ENCODE measurements around the gene SF3B3. TPM values are rescaled to one million over a fixed set of nuclear protein-coding genes. Genes with fewer than 3 reads are reported as not detected.

Gene SF3B3
- total RNA-seq, 1 donor from 2014 or later: 31.2 TPM

DNA sequence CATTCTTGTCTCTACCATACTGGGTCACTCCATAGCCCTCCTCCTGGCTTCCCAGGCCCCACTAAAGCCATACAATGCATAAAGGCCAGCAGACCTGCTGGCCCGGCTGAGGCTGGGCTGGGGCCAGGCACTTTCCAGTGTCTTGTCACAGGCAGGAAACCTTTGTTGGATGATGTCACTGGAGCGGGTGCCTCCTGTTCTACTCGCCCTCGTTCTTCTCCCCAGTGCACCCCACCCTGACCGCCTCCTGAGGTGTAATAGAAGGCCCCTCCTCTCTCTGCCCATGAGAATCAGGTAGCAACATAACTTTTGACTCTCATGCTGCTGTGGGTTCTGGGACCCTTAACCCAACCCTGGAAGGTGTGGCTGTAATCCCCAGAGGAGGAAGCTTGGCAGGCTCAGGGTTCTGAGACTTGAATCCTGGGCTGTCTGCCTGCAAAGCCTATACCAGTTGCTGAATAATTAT is 68.5 kb downstream of the SF3B3 start:
- peaks cover 16 to 49% of the 10 kb centered on the region in 2 donors for H3K4me1 ChIP-seq

DNA sequence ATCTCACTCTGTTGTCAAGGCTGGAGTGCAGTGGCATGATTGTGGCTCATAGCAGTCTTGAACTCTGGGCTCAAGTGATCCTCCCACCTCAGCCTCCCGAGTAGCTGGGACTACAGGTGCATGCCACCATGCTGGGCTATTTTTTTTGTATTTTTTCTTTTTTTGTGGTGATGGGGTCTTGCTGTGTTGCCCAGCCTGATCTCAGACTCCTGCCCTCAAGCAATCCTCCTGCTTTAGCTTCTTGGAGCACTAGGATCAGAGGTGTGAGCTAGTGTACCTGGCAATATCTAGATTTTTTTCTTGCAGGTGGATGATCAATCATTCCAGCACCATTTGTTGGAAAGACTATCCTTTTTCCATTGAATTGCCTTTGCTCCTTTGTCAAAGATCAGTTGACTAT is 69.9 kb downstream of the SF3B3 start:
- Histone ChIP-seq H3K36me3 (no peaks in the 10 kb centered on the region), H3K27me3 (no peaks in the 10 kb centered on the region), H3K4me3 (no peak overlapping the region), H3K9me3 (no peaks in the 10 kb centered on the region), H3K4me1 (peaks cover 14 to 43% of the 10 kb centered on the region in 2 donors), H3K27ac (peak overlapping the region in 1 of 2 donors; percentile 62)
- no peak for DNase-seq (ENCODE audit: low spot score in 2 of 2)
- TF ChIP-seq, protein P1, sequence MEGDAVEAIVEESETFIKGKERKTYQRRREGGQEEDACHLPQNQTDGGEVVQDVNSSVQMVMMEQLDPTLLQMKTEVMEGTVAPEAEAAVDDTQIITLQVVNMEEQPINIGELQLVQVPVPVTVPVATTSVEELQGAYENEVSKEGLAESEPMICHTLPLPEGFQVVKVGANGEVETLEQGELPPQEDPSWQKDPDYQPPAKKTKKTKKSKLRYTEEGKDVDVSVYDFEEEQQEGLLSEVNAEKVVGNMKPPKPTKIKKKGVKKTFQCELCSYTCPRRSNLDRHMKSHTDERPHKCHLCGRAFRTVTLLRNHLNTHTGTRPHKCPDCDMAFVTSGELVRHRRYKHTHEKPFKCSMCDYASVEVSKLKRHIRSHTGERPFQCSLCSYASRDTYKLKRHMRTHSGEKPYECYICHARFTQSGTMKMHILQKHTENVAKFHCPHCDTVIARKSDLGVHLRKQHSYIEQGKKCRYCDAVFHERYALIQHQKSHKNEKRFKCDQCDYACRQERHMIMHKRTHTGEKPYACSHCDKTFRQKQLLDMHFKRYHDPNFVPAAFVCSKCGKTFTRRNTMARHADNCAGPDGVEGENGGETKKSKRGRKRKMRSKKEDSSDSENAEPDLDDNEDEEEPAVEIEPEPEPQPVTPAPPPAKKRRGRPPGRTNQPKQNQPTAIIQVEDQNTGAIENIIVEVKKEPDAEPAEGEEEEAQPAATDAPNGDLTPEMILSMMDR (IDR thresholded peaks at IDR 0.05): no peak
- intact Hi-C loops (cut with DNase I): no loop called here

More for the DNA sequence above, 68.5 kb downstream of the SF3B3 start:
- H3K9me3 ChIP-seq: no peaks in the 10 kb centered on the region
- TF ChIP-seq, protein P1 (IDR thresholded peaks at IDR 0.05): no peak
- H3K4me3 ChIP-seq: peak overlapping the region in 1 of 2 donors; percentile 5
- H3K36me3 ChIP-seq: no peaks in the 10 kb centered on the region
- peak overlapping the region; percentile 89 to 92 for H3K27ac ChIP-seq
- intact Hi-C loops (cut with DNase I): loop anchor here (1.0 kb wide), 1 partner anchor 15 kb away; no protein-coding TSS in a partner anchor
- H3K27me3 ChIP-seq: no peaks in the 10 kb centered on the region
- DNase-seq (ENCODE audit: low spot score in 2 of 2): peak; percentile 31 to 80

DNA sequence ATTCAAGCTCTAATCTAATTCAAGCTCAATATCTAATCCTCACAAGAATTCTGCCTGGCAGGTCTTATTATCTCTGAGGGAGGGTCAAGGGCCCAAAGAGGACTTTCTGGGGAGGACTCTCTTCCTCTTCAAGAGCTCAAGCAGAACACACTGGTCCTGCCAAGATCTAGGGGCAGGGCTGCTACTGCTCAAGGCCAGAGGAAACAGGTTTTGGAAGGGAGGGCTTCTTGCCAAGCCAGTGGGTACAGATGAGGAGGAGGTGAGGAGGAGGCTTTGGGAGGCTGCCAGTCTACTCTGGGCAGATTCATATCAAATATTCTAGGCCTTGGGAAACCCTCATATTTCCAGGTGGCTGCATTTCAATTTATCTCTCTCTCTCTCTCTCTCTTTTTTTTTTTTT is 71.0 kb downstream of the SF3B3 start:
- Histone ChIP-seq H3K27me3 (no peaks in the 10 kb centered on the region), H3K4me3 (no peak overlapping the region), H3K36me3 (no peaks in the 10 kb centered on the region), H3K9me3 (no peaks in the 10 kb centered on the region), H3K4me1 (peaks cover 11 to 37% of the 10 kb centered on the region in 2 donors), H3K27ac (peak overlapping the region in 1 of 2 donors; percentile 62)
- TF ChIP-seq, protein P1 (IDR thresholded peaks at IDR 0.05): no peak
- intact Hi-C loops (cut with DNase I): no loop called here
- DNase-seq (ENCODE audit: low spot score in 2 of 2): peak in 1 of 2 donors; percentile 78

DNA sequence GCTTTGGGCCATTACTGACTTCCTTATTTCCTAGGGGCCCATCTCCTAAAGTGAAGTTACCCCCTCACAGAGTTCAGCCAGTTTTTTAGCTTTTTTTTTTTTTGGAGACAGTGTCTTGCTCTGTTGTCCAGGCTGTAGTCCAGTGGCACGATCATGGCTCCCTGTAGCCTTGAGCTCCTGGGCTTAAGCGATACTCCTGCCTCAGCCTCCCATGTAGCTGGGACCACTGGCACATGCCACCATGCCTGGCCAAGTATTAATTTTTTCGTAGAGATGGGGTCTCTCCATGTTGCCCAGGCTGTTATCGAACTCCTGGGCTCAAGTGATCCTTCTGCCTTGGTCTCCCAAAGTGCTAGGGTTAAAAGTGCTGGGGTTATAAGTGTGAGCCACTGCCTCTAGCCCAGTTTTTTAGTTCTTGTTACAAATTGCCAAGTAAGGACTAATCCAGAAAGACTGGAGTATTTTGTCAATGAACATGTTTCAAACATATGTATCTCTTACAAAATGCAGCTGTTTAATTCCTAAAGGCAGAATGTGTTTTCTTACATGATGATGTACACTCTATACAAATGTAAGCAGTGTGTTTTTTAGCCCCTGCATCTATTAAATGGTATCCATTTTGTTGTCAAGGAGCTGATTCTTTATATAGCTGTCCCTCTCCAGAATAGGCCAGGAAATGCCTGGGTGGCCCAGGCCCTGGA is 73.7 kb downstream of the SF3B3 start:
- H3K4me3 ChIP-seq: no peak overlapping the region
- no peaks in the 10 kb centered on the region for H3K27me3 ChIP-seq
- H3K27ac ChIP-seq: peak overlapping the region in 1 of 2 donors; percentile 9
- no peak for DNase-seq (ENCODE audit: low spot score in 2 of 2)
- no peaks in the 10 kb centered on the region for H3K36me3 ChIP-seq
- TF ChIP-seq, protein P1 (IDR thresholded peaks at IDR 0.05): no peak
- intact Hi-C loops (cut with DNase I): no loop called here
- peaks cover 0 to 13% of the 10 kb centered on the region in 2 donors for H3K4me1 ChIP-seq
- no peaks in the 10 kb centered on the region for H3K9me3 ChIP-seq

DNA sequence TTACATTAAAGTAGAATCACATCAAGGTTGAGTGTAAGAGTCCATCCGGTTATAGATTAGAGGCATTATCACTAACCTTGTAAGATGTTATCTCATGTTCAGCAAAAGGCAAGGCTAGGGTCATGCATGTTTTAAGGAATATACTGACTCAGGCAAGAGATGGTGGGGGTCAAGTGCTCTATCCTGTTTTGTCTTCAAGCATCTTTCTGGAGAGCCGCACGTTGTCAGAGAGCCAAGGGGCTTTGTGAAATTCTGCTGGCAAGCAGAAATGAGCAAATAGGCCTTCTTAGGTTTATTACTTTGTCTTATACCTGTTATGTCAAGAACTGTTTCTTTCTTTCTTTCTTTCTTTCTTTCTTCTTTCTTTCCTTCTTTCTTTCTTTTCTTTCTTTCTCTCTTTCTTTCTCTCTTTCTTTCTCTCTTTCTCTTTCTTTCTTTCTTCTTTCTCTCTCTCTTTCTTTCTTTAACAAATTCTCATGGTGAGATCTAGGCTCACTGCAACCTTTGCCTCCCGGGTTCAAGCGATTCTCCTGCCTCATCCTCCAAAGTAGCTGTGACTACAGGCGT is 75.4 kb downstream of the SF3B3 start:
- Histone ChIP-seq H3K4me1 (peaks cover 0 to 6% of the 10 kb centered on the region in 2 donors), H3K36me3 (no peaks in the 10 kb centered on the region), H3K27ac (no peak overlapping the region), H3K9me3 (no peaks in the 10 kb centered on the region), H3K4me3 (no peak overlapping the region), H3K27me3 (no peaks in the 10 kb centered on the region)
- no peak for DNase-seq (ENCODE audit: low spot score in 2 of 2)
- TF ChIP-seq, protein P1 (IDR thresholded peaks at IDR 0.05): no peak
- intact Hi-C loops (cut with DNase I): no loop called here

Data from ascending aorta (tissue), 2 donors.